GM18867 (cell line): Measurements from ENCODE around the gene GRWD1.

ENCODE experiments used
- ATAC-seq: cut with Tn5 transposase; IDR thresholded peaks from one replicate; pipeline ENCODE4 v1.9.1; 2021; ENCODE audit warnings: mild to moderate bottlenecking, moderate library complexity; ENCODE audit not compliant: unreplicated experiment

Gene GRWD1

GRCh38 chr19:48421548-48421947 lies 24.2 kb upstream of the GRWD1 start:
- no peak for ATAC-seq

DNA sequence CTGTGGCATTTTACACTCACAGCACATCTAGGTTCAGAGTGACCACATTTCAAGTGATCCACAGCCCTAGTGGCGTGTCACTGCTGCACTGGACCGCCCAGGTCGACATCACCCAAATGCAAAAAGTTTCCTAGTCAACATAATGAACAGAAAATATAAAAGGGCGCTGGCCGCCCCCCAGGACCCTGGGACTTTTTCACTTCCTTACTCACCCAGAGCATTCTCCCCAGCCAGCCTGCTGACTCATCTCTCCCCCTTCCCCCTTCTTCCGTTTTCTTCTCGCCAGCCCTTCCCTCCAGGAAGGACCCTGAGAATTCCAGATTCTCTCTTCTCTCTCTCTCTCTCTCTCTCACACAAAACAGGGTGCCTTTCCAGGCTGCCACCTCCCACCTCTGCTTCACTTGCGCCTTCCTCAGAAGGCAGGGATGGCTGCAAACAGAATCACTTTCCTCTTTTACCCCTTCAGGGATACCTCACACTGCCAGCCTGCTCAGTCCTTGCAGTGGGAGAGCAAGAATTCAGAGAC lies 21.0 kb upstream of the GRWD1 start:
- ATAC-seq, result no peak

DNA sequence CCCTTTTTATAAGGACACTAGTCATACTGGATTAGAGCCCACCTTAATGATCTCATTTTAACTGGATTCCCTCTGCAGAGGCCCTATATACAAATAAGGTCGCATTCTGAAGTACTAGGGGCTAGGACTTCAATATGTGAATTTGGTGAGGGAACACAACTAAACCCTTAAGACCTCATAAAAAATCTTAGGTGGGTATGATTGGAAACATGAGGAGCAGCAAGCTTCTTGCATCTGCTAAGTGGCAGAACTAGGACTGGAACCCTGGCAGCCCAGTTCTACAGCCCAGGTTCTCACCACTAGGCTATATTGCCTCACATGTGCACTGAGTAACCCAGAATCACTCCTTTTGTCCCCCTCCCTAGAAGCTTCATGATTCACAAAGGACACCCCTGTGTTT lies 17.1 kb upstream of the GRWD1 start:
- no peak for ATAC-seq

- ATAC-seq, result no peak
Observed at GRCh38 chr19:48433337-48433736, 12.4 kb upstream of the GRWD1 start.

- no peak for ATAC-seq
Observed at GRCh38 chr19:48436586-48436985, 9.2 kb upstream of the GRWD1 start.

DNA sequence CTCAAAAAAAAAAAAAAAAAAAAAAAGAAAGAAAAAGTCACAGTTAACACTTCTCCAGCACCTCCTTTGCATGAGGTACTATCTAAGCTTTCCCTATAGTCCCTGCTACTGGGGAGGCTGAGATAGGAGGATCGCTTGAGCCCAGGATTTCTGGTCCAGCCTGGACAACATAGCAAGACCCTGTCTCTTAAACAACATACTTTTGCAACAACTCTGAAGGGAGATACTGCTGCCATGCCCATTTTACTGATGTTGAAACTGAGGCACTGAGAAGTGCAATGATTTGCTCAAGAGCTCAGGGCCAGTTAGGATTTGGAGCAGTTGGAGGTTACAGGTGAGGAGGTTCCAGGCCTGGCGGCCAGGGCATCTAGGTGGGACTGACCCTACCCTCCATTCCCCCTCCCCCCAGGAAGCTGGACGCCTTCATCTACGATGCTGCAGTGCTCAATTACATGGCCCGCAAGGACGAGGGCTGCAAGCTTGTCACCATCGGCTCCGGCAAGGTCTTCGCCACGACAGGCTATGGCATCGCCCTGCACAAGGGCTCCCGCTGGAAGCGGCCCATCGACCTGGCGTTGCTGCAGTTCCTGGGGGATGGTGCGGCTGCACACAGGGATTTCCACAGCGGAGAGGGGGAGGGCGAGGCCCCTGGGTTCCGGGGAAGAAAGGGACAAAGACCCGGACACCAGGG lies 4.3 kb upstream of the GRWD1 start:
- no peak for ATAC-seq

GRCh38 chr19:48442116-48443035 lies 3.4 kb upstream of the GRWD1 start:
- ATAC-seq, result no peak

GRCh38 chr19:48443256-48443655 lies 2.5 kb upstream of the GRWD1 start:
- ATAC-seq, result no peak

GRCh38 chr19:48443731-48444128 lies 2.1 kb upstream of the GRWD1 start:
- ATAC-seq, result no peak

DNA sequence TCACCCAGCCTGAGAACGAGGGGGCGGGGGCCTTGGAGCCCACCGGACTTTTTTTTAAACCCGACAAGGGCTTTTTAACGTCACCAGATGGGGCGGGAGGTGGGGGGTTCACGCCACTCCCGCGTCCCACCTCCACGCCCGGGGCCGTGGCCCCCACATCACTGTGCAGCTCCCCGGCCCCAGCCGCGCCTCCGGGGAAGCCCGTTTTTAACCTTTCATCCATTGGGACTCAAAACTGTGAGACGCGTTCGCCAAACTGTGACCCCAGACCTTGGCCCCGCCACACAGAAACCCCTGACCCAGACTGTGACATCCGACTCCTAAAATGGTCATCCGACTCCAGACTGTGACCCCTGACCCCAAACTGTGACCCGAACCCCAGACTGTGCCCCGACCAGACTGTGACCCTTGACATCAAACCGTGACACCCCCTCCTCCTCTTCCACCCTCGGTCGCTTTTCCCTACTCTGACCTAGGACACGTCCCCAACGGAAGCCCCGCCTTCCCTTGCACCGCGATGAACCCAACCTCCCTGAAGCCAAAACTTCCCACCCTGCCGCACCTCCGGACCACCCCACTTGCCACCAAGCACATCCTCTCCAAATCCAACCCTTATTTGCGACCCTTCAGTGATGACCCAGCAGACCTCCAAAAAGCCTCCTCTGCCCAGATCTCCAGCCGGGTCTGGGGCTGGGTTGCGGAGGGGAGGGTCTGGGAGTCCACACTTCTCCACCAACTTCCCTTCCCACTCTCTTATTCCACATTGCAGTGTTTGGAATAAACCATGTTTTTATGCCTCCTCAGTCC lies 1.5 kb upstream of the GRWD1 start:
- ATAC-seq, result no peak

DNA sequence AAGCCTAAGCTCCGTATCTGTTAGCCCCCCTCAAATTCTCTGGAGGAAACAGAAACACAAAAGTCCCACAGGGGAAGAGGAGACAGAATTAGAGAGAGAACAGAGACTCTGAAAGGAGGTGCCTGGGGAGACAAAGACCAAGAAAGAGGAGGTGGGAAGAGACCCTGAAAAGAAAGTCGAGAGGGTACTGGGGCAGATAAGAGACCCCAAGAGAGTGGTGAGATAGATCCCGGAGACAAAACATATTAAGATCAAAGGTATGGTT lies 915 bp upstream of the GRWD1 start:
- ATAC-seq, result no peak

GRCh38 chr19:48445256-48445605 lies 552 bp upstream of the GRWD1 start:
- ATAC-seq, result peak; percentile 26

- ATAC-seq, result no peak
Observed at GRCh38 chr19:48446579-48446978, 796 bp downstream of the GRWD1 start.

- ATAC-seq, result no peak
Observed at GRCh38 chr19:48448563-48448962, 2.8 kb downstream of the GRWD1 start.

GRCh38 chr19:48450441-48450840 lies 4.7 kb downstream of the GRWD1 start:
- ATAC-seq, result no peak

DNA sequence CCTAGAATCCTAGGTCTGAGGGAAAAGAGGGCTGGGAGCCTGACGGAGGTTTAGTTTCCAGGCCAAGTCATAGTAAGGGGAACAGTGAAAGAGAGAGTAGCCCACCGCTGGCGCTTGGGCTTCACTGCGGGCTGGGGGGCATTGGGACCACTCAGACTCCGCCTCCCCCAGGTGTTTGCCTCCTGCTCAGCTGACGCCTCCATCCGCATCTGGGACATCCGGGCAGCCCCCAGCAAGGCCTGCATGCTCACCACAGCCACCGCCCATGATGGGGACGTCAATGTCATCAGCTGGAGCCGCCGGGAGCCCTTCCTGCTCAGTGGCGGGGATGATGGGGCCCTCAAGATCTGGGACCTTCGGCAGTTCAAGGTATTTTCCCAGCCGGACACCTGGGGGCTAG lies 5.1 kb downstream of the GRWD1 start:
- ATAC-seq, result no peak

- ATAC-seq, result no peak
Observed at GRCh38 chr19:48451624-48452023, 5.8 kb downstream of the GRWD1 start.

DNA sequence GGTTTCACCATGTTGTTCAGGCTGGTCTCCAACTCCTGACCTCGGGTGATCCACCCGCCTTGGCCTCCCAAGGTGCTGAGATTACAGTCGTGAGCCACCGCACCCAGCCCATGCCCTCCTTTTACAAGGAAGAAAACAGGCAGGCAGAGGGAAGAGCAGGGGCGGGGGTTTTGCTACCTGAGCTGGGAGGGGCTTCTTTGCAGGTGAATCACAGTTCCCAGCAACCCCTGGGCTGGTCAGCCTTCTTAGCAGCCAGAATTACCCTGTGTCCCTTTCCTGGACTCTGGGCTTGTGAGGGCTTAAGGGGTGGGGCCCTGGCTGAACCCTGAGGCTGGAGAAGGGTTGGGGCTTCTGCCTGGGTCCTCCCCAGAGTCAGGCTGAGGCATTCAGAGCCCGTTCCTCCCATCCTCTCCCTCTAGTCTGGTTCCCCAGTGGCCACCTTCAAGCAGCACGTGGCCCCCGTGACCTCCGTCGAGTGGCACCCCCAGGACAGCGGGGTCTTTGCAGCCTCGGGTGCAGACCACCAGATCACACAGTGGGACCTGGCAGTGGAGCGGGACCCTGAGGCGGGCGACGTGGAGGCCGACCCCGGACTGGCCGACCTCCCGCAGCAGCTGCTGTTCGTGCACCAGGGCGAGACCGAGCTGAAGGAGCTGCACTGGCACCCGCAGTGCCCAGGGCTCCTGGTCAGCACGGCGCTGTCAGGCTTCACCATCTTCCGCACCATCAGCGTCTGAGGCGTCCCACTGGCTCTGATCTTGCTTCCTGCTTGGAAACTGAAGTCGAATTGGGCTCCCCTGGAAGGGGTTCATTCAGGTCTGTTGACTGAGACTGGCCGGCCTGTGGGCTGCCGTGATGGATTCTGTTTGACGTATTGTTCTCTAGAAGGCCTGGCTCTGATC lies 6.8 kb downstream of the GRWD1 start:
- ATAC-seq, result no peak

DNA sequence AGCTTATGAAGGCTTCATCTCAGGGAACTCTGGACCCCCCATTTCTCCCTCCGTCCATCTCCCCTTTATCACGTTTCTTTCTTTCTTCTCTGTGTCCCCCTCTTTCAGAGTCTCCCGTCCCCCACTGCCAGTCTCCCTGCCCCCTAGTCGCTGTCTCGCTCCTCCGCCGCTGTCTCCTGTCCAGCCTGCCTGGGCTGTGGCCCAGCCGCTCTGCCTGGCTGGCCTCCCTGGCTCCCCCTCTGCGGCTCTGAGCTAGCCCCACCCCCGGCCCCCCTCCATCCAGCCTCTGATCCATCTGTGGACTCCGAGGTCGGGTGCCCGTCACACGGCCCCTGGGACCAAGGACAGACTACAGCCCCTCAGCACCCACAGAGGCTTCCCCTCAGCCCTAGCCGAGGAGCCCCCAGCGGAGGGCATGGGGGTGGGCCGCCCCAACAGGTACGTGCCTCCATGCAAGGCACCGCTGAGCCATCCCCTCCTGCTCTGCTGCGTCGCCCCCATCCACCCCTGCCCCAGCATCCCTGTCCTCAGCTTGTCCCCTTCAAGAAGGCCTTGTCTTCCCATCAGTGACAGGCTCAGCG lies 8.5 kb downstream of the GRWD1 start:
- ATAC-seq, result no peak
